ENCODE data around the gene PLCD3. TPM values are rescaled to one million over a fixed set of nuclear protein-coding genes. Genes with fewer than 3 reads are reported as not detected.

The PLCD3 gene
- total and polyA plus RNA-seq, 9 of the 15 experiments (the other 6 are each of a cell fraction or from before 2014, with no cell fraction given): 0.20 to 22.6 (median 7.5) TPM

DNA sequence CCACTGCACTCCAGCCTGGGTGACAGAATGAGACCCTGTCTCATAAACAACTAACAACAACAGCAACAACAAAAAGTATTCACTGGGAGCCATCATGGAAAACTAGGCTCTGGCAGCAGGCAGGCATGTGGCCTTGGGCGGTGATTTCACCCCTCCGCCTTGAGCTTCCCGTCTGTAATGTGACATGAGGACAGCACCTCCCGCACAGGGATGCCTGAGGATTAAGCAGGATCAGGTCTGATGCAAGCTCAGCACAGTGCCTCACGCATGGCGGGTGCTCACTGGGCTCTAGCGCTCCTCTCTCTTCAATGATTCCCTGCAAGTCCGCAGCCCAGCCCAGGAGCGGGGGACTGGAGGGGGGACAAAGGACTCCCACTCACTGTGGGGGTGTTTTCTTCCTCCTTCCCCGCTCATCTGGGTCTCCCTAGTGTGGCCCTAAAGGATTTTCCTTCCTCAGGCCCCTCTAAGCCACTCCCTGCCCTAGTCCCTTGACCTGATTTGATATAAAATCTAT lies 2.8 kb downstream of the PLCD3 start:
- FAIRE-seq (no peak), ATAC-seq (no peak), DNase-seq (ENCODE audit: extremely low read depth in 1 of 4, low spot score in 3 of 4) (no peak)
- no peak overlapping the region for H3K4me3 ChIP-seq
- H3K79me2 ChIP-seq (ENCODE audit: control insufficient read depth, insufficient read depth, low read length): no peaks in the 10 kb centered on the region
- peaks cover 33 to 59% of the 10 kb centered on the region in 2 experiments for H3K4me1 ChIP-seq (replicated peaks in 1 of 2; ENCODE audit: control insufficient read depth in 2 of 2, insufficient read depth in 2 of 2, low read length in 2 of 2)
- ChIA-PET CTCF (ENCODE audit: low intra/inter-chr PET ratio) (no interaction called here), POLR2A (interaction anchor here (0.5 to 5.2 kb wide), 2 partner anchors 20 to 22 kb away, joined by 4 to 48 read pairs; partner anchors contain the start of gene HEXIM1)
- no peaks in the 10 kb centered on the region for H3K36me3 ChIP-seq (ENCODE audit: control insufficient read depth, insufficient read depth, low read length)
- intact Hi-C loops (cut with micrococcal nuclease) (loop anchor here (10.0 kb wide), 1 partner anchor 115 kb away; no protein-coding TSS in a partner anchor), in situ Hi-C loops (cut with MboI) (no loop called here)
- no peak overlapping the region for H3K4me2 ChIP-seq (ENCODE audit: insufficient read depth, low read length)
- peak overlapping the region in 1 of 2 experiments; percentile 41; a peak in 2 of 4 replicates for H3K9ac ChIP-seq (ENCODE audit: insufficient read depth in 1 of 2, low read depth in 2 of 2, low read length in 2 of 2)
- no peaks in the 10 kb centered on the region; the same call in 1 of the 2 replicates for H3K9me3 ChIP-seq (replicated peaks; ENCODE audit: control insufficient read depth, insufficient read depth, low read depth, low read length)
- WGBS (ENCODE audit: insufficient coverage, low coverage, missing lambda C conversion rate): 59% methylated on average over 10 of the region's 10 CpGs
- BruUV-seq (replicated peaks): no TSS peak
- H2AFZ ChIP-seq (ENCODE audit: low read depth, low read length): no peak overlapping the region
- no peak overlapping the region for H3K27ac ChIP-seq (ENCODE audit: extremely low read depth, low read depth, low read length)
- no peaks in the 10 kb centered on the region for H3K9me1 ChIP-seq (ENCODE audit: control insufficient read depth, insufficient read depth, low read length)
- H4K20me1 ChIP-seq (replicated peaks; ENCODE audit: control insufficient read depth, insufficient read depth, low read length): peaks cover 6% of the 10 kb centered on the region; the same call in 1 of the 2 replicates
- H3K27me3 ChIP-seq (ENCODE audit: control insufficient read depth in 2 of 2, insufficient read depth in 2 of 2, low read length in 2 of 2): no peaks in the 10 kb centered on the region
- TF ChIP-seq CTBP1 (IDR thresholded peaks at IDR 0.05; ENCODE audit: borderline replicate concordance) (no peak), ZNF174 (CRISPR knock-in tag; IDR thresholded peaks at IDR 0.05) (no peak), EGR1 (conservative IDR thresholded peaks at IDR 0.05) (peak; percentile 33; the same call in 1 of the 2 replicates)
- TF ChIP-seq, protein P1, sequence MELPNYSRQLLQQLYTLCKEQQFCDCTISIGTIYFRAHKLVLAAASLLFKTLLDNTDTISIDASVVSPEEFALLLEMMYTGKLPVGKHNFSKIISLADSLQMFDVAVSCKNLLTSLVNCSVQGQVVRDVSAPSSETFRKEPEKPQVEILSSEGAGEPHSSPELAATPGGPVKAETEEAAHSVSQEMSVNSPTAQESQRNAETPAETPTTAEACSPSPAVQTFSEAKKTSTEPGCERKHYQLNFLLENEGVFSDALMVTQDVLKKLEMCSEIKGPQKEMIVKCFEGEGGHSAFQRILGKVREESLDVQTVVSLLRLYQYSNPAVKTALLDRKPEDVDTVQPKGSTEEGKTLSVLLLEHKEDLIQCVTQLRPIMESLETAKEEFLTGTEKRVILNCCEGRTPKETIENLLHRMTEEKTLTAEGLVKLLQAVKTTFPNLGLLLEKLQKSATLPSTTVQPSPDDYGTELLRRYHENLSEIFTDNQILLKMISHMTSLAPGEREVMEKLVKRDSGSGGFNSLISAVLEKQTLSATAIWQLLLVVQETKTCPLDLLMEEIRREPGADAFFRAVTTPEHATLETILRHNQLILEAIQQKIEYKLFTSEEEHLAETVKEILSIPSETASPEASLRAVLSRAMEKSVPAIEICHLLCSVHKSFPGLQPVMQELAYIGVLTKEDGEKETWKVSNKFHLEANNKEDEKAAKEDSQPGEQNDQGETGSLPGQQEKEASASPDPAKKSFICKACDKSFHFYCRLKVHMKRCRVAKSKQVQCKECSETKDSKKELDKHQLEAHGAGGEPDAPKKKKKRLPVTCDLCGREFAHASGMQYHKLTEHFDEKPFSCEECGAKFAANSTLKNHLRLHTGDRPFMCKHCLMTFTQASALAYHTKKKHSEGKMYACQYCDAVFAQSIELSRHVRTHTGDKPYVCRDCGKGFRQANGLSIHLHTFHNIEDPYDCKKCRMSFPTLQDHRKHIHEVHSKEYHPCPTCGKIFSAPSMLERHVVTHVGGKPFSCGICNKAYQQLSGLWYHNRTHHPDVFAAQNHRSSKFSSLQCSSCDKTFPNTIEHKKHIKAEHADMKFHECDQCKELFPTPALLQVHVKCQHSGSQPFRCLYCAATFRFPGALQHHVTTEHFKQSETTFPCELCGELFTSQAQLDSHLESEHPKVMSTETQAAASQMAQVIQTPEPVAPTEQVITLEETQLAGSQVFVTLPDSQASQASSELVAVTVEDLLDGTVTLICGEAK (IDR thresholded peaks at IDR 0.05): no peak
- TF ChIP-seq, protein P1 (CRISPR knock-in tag; IDR thresholded peaks at IDR 0.05): no peak
- TF ChIP-seq, protein P2, sequence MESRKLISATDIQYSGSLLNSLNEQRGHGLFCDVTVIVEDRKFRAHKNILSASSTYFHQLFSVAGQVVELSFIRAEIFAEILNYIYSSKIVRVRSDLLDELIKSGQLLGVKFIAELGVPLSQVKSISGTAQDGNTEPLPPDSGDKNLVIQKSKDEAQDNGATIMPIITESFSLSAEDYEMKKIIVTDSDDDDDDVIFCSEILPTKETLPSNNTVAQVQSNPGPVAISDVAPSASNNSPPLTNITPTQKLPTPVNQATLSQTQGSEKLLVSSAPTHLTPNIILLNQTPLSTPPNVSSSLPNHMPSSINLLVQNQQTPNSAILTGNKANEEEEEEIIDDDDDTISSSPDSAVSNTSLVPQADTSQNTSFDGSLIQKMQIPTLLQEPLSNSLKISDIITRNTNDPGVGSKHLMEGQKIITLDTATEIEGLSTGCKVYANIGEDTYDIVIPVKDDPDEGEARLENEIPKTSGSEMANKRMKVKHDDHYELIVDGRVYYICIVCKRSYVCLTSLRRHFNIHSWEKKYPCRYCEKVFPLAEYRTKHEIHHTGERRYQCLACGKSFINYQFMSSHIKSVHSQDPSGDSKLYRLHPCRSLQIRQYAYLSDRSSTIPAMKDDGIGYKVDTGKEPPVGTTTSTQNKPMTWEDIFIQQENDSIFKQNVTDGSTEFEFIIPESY (CRISPR knock-in tag; IDR thresholded peaks at IDR 0.05): peak; percentile 92
- TF ChIP-seq, protein P3, sequence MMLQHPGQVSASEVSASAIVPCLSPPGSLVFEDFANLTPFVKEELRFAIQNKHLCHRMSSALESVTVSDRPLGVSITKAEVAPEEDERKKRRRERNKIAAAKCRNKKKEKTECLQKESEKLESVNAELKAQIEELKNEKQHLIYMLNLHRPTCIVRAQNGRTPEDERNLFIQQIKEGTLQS (IDR thresholded peaks at IDR 0.05): 0 out of 2 replicates have a peak, but pooled peaks have one; percentile 8
- TF ChIP-seq, protein P3 (CRISPR knock-in tag; conservative IDR thresholded peaks at IDR 0.05): no peak

Data from K562 (cell line).